ENCODE results near the gene NPLOC4.

Gene NPLOC4

GRCh38 chr17:81564778-81565177 is 72.1 kb downstream of the NPLOC4 start:
- no peak for DNase-seq (ENCODE audit: low spot score)

- no peak for DNase-seq (ENCODE audit: low spot score)
These were observed 72.9 kb downstream of the NPLOC4 start for GRCh38 chr17:81563861-81564586.

GRCh38 chr17:81561494-81561885 is 75.4 kb downstream of the NPLOC4 start:
- no peak for DNase-seq (ENCODE audit: low spot score)

GRCh38 chr17:81558941-81559806 is 77.7 kb downstream of the NPLOC4 start:
- DNase-seq (ENCODE audit: low spot score): no peak

GRCh38 chr17:81558115-81558468 is 78.8 kb downstream of the NPLOC4 start:
- no peak for DNase-seq (ENCODE audit: low spot score)

- no peak for DNase-seq (ENCODE audit: low spot score)
These were observed 79.4 kb downstream of the NPLOC4 start for GRCh38 chr17:81557276-81558114.

GRCh38 chr17:81556863-81557262 is 80.0 kb downstream of the NPLOC4 start:
- DNase-seq (ENCODE audit: low spot score): no peak

- no peak for DNase-seq (ENCODE audit: low spot score)
These were observed 80.7 kb downstream of the NPLOC4 start for GRCh38 chr17:81556175-81556691.

GRCh38 chr17:81553616-81554181 is 83.2 kb downstream of the NPLOC4 start:
- DNase-seq (ENCODE audit: low spot score): no peak

GRCh38 chr17:81553018-81553615 is 83.8 kb downstream of the NPLOC4 start:
- DNase-seq (ENCODE audit: low spot score): peak; percentile 94

GRCh38 chr17:81552244-81553017 is 84.5 kb downstream of the NPLOC4 start, which contains the start of gene FAAP100:
FAAP100 (minus strand) TSS chr17:81552353; CDS start chr17:81552330, 23 bp downstream.
- peak; percentile 87 for DNase-seq (ENCODE audit: low spot score)

- DNase-seq (ENCODE audit: low spot score): peak; percentile 35
These were observed 85.3 kb downstream of the NPLOC4 start for GRCh38 chr17:81551458-81552243.

GRCh38 chr17:81550830-81551457 is 86.0 kb downstream of the NPLOC4 start:
- no peak for DNase-seq (ENCODE audit: low spot score)

GRCh38 chr17:81550285-81550684 is 86.6 kb downstream of the NPLOC4 start:
- DNase-seq (ENCODE audit: low spot score): no peak

- no peak for DNase-seq (ENCODE audit: low spot score)
These were observed 87.1 kb downstream of the NPLOC4 start for GRCh38 chr17:81549826-81550225.

GRCh38 chr17:81549031-81549557 is 87.8 kb downstream of the NPLOC4 start:
- no peak for DNase-seq (ENCODE audit: low spot score)

- no peak for DNase-seq (ENCODE audit: low spot score)
These were observed 89.3 kb downstream of the NPLOC4 start for GRCh38 chr17:81547614-81547982.

GRCh38 chr17:81546906-81547613 is 89.9 kb downstream of the NPLOC4 start:
- DNase-seq (ENCODE audit: low spot score): no peak
